Measurements from ENCODE around the gene MAPKAP1.

- TF ChIP-seq CTCF (IDR thresholded peaks at IDR 0.05; ENCODE audit: low read depth, low read length), result no peak
- no peak for TF ChIP-seq POLR2A (IDR thresholded peaks at IDR 0.05; ENCODE audit: extremely low read depth, insufficient read length)
These were observed 158.9 kb downstream of the MAPKAP1 start for GRCh38 chr9:125548141-125548540.

All from NB4 (cell line).